Measurements from ENCODE around the gene PRICKLE4.

DNA sequence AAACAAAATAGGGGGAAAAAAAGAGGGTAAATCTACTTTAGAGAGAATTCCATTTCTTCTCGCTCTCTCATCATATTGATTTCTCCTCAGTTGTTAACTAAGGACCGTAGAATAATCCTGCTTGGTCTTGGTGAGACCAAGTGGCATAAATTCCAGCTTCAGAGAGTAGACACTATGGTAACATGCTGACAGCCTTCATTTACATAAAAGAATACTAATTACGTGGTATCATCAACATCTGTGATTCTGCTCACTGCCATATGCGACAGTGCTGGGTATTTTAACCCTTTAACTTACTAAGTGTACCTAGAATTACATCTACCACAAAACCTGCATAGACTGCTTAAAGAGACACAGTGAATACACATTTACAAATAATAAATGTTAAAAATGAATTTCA is 34.0 kb downstream of the PRICKLE4 start:
- TF ChIP-seq, protein P1, sequence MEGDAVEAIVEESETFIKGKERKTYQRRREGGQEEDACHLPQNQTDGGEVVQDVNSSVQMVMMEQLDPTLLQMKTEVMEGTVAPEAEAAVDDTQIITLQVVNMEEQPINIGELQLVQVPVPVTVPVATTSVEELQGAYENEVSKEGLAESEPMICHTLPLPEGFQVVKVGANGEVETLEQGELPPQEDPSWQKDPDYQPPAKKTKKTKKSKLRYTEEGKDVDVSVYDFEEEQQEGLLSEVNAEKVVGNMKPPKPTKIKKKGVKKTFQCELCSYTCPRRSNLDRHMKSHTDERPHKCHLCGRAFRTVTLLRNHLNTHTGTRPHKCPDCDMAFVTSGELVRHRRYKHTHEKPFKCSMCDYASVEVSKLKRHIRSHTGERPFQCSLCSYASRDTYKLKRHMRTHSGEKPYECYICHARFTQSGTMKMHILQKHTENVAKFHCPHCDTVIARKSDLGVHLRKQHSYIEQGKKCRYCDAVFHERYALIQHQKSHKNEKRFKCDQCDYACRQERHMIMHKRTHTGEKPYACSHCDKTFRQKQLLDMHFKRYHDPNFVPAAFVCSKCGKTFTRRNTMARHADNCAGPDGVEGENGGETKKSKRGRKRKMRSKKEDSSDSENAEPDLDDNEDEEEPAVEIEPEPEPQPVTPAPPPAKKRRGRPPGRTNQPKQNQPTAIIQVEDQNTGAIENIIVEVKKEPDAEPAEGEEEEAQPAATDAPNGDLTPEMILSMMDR (IDR thresholded peaks at IDR 0.05; ENCODE audit: low read length) = no peak
- TF ChIP-seq EZH2 (optimal IDR thresholded peaks at IDR 0.05; ENCODE audit: low read depth, low read length) (no peak), EZH2phosphoT487 (IDR thresholded peaks at IDR 0.05; ENCODE audit: low read length) (no peak)
